OCI-LY1 (cell line): Measurements from ENCODE around the gene ALOX15.
"Not testable (repeated sequence)": the region's sequence is repeated elsewhere in the genome, so short reads cannot be mapped to it uniquely, and the experiment has no call there.

Experiments
- H2AFZ ChIP-seq: fragments of 200-600 bp; sonication (generic), shearing (Covaris generic); 2 replicates; pipeline ENCODE4 v1.6.0; 2014; ENCODE audit warnings: antibody characterized with exemption, mild to moderate bottlenecking, low read length
- H3F3A ChIP-seq: fragments of 200-600 bp; sonication (generic), shearing (Covaris generic); 2 replicates; pipeline ENCODE4 v1.6.0; 2014; ENCODE audit warnings: mild to moderate bottlenecking, antibody characterized with exemption, low read length, moderate library complexity; ENCODE audit not compliant: insufficient read depth
- H3K27ac ChIP-seq: fragments of 200-600 bp; sonication (generic); 2 replicates; pipeline ENCODE4 v1.5.1; 2014; ENCODE audit warnings: low read length, mixed run types, mild to moderate bottlenecking, low read depth; ENCODE audit not compliant: poor library complexity, severe bottlenecking
- H3K27me3 ChIP-seq: fragments of 200-600 bp; sonication (generic); 2 replicates; pipeline ENCODE4 v1.6.0; 2014; ENCODE audit warnings: antibody characterized with exemption, mild to moderate bottlenecking, low read length, moderate library complexity; ENCODE audit not compliant: insufficient read depth
- H3K36me3 ChIP-seq: fragments of 200-600 bp; sonication (generic); 2 replicates; pipeline ENCODE4 v1.6.1; 2014; ENCODE audit warnings: mild to moderate bottlenecking, antibody characterized with exemption, low read length, moderate library complexity, mixed read lengths; ENCODE audit not compliant: insufficient read depth
- H3K4me1 ChIP-seq: fragments of 200-600 bp; sonication (generic); 2 replicates; pipeline ENCODE4 v1.5.1; 2014; ENCODE audit warnings: mild to moderate bottlenecking, low read length, moderate library complexity; ENCODE audit not compliant: insufficient read depth, severe bottlenecking
- H3K4me2 ChIP-seq: fragments of 200-600 bp; sonication (generic), shearing (Covaris generic); 2 replicates; pipeline ENCODE4 v1.6.1; 2014; ENCODE audit warnings: low read length
- H3K4me3 ChIP-seq: fragments of 200-600 bp; sonication (generic); 2 replicates; pipeline ENCODE4 v1.5.1; 2014; ENCODE audit warnings: low read length, low read depth, mild to moderate bottlenecking, mixed read lengths; ENCODE audit not compliant: poor library complexity, severe bottlenecking
- H3K79me2 ChIP-seq: fragments of 200-600 bp; shearing (Covaris generic); 2 replicates; pipeline ENCODE4 v1.6.1; 2016; ENCODE audit warnings: mixed run types, low read length, mixed read lengths; ENCODE audit not compliant: insufficient read depth
- H3K9ac ChIP-seq: fragments of 200-600 bp; sonication (generic), shearing (Covaris generic); 2 replicates; pipeline ENCODE4 v1.6.1; 2014; ENCODE audit warnings: mild to moderate bottlenecking, low read length, mixed read lengths
- H3K9me2 ChIP-seq: fragments of 200-600 bp; sonication (generic), shearing (Covaris generic); 2 replicates; pipeline ENCODE4 v1.6.1; 2014; ENCODE audit warnings: low read depth, mild to moderate bottlenecking, low read length, mixed read lengths
- H3K9me3 ChIP-seq: fragments of 200-600 bp; shearing (Covaris generic); 2 replicates; pipeline ENCODE4 v1.6.1; 2014; ENCODE audit warnings: low read length, mixed read lengths
- H4K20me1 ChIP-seq: fragments of 200-600 bp; sonication (generic), shearing (Covaris generic); 2 replicates; pipeline ENCODE4 v1.6.0; 2016; ENCODE audit warnings: mild to moderate bottlenecking, low read length; ENCODE audit not compliant: insufficient read depth
- EZH2 ChIP-seq: fragments of 200-600 bp; sonication (generic), shearing (Covaris generic); IDR thresholded peaks from 2 replicates; pipeline ENCODE4 v1.8.0; 2017; ENCODE audit warnings: borderline replicate concordance, mixed run types, mild to moderate bottlenecking, antibody characterized with exemption, low read length, moderate library complexity, mixed read lengths
- TF ChIP-seq, protein P1 (sequence below): fragments of 200-600 bp; sonication (generic), shearing (Covaris generic); IDR thresholded peaks from 2 replicates; pipeline ENCODE4 v1.5.1; 2017; ENCODE audit warnings: mild to moderate bottlenecking, antibody characterized with exemption, low read length, moderate library complexity, mixed read lengths

The ALOX15 gene

DNA sequence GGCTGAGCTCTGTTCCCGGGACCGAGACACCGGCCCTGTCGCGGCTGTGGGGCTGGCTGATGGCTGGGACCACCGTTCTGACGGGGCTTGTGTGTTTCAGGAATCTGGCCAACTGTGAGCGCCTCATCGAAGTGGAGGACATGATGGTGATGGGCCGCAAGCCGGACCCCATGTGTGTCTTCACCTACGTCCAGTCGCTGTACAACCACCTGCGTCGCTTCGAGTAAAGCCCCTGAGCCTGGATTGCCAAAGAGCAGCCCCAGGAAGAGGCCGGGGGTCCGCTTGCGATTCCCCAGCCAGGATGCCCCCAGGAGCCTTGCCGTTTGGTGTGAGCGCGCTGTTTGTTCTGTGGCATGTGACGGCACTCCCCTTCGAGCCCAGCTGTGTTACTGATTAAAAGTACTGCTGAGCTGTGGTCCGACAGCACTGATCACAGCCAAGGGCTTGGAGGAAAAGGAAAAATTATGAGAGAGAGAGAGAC is 34.2 kb downstream of the ALOX15 start:
- TF ChIP-seq EZH2: no peak
- TF ChIP-seq, protein P1, sequence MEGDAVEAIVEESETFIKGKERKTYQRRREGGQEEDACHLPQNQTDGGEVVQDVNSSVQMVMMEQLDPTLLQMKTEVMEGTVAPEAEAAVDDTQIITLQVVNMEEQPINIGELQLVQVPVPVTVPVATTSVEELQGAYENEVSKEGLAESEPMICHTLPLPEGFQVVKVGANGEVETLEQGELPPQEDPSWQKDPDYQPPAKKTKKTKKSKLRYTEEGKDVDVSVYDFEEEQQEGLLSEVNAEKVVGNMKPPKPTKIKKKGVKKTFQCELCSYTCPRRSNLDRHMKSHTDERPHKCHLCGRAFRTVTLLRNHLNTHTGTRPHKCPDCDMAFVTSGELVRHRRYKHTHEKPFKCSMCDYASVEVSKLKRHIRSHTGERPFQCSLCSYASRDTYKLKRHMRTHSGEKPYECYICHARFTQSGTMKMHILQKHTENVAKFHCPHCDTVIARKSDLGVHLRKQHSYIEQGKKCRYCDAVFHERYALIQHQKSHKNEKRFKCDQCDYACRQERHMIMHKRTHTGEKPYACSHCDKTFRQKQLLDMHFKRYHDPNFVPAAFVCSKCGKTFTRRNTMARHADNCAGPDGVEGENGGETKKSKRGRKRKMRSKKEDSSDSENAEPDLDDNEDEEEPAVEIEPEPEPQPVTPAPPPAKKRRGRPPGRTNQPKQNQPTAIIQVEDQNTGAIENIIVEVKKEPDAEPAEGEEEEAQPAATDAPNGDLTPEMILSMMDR: no peak
- Histone ChIP-seq H3K36me3 (no peaks in the 10 kb centered on the region), H3K9me3 (no peaks in the 10 kb centered on the region), H3K79me2 (no peaks in the 10 kb centered on the region), H3K4me1 (no peaks in the 10 kb centered on the region), H3K27me3 (peaks cover 11% of the 10 kb centered on the region; the same call in 1 of the 2 replicates), H3K9ac (no peak overlapping the region), H3K27ac (no peak overlapping the region), H4K20me1 (no peaks in the 10 kb centered on the region), H3K4me2 (no peak overlapping the region), H3F3A (no peaks in the 10 kb centered on the region), H3K9me2 (no peaks in the 10 kb centered on the region), H3K4me3 (no peak overlapping the region), H2AFZ (no peak overlapping the region)

DNA sequence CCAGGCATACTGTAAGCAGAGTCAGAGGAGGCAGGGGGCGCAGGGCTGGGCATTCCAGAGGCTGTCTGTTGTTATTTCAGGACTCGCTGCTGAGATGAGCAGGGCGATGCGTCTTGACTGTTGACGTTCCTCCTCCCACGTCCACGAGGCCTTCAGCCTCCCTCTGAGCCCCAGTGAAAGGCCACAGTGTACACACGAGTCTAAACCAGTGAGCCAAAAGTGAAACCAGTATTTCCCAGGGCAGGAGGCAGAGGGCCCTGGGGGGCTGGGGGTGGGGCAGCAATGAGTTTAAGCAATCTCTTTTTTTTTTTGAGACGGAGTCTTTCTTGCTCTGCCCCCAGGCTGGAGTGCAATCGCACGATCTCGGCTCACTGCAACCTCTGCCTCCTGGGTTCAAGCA is 35.7 kb downstream of the ALOX15 start:
- H3K4me3 ChIP-seq: no peak overlapping the region
- H3F3A ChIP-seq: no peaks in the 10 kb centered on the region
- H3K9me2 ChIP-seq: no peaks in the 10 kb centered on the region
- H3K79me2 ChIP-seq: no peaks in the 10 kb centered on the region
- no peaks in the 10 kb centered on the region for H3K4me1 ChIP-seq
- H3K27ac ChIP-seq: no peak overlapping the region
- no peaks in the 10 kb centered on the region for H4K20me1 ChIP-seq
- TF ChIP-seq, protein P1: no peak
- TF ChIP-seq EZH2: no peak
- H3K9me3 ChIP-seq: no peaks in the 10 kb centered on the region
- peaks cover 11% of the 10 kb centered on the region; the same call in 1 of the 2 replicates for H3K27me3 ChIP-seq
- H3K9ac ChIP-seq: no peak overlapping the region
- H2AFZ ChIP-seq: no peak overlapping the region
- no peaks in the 10 kb centered on the region for H3K36me3 ChIP-seq
- no peak overlapping the region for H3K4me2 ChIP-seq

DNA sequence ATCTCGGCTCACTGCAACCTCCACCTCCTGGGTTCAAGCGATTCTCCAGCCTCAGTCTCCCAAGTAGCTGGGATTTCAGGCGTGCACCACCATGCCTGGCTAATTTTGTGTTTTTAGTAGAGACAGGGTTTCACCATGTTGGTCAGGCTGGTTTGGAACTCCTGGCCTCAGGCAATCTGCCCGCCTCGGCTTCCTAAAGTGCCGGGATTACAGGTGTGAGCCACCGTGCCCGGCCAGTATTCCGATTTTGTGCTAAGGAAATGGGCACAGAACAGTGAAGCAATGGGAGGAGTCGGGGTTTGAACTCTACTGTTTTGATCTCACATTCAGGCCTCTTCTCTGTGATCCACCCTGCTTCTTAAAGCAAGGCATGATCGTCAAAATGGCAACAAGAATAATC is 36.7 kb downstream of the ALOX15 start:
- H3F3A ChIP-seq, H3K4me1 ChIP-seq, H3K4me3 ChIP-seq, H3K27ac ChIP-seq, H4K20me1 ChIP-seq, H3K79me2 ChIP-seq, H3K9ac ChIP-seq, H3K27me3 ChIP-seq, H3K4me2 ChIP-seq, H3K9me2 ChIP-seq, H3K9me3 ChIP-seq, H2AFZ ChIP-seq, H3K36me3 ChIP-seq: not testable (repeated sequence)

DNA sequence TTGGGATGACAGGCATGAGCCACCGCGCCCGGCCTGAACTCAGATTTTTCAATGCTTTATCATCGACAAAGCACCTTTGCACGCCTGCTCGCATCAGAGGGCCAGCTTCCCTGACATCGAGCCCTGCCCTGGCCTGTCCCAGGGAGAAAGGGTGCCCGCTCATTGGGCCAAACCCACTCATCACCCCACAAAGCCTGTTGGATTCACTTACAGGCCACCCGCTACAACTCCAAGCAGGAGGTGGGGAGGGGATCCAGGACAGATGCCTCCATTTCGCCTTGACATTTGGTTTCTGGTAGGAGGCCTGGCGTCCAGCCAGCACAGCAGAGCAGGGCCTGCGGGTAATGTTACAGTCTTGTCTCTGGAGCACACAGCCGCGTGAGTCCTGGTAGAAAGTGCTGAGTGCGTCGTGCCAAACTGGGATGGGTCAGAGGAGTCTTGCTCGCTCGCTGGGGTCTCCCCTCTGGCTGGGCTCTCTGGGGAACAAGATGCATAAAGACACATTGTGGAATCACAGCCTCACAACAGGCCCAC is 37.3 kb downstream of the ALOX15 start:
- no peak overlapping the region for H3K4me3 ChIP-seq
- H3K9me2 ChIP-seq: no peaks in the 10 kb centered on the region
- no peaks in the 10 kb centered on the region for H4K20me1 ChIP-seq
- no peaks in the 10 kb centered on the region for H3F3A ChIP-seq
- no peaks in the 10 kb centered on the region for H3K36me3 ChIP-seq
- no peak overlapping the region for H3K27ac ChIP-seq
- no peaks in the 10 kb centered on the region for H3K79me2 ChIP-seq
- H3K4me1 ChIP-seq: no peaks in the 10 kb centered on the region
- H3K4me2 ChIP-seq: no peak overlapping the region
- H3K9ac ChIP-seq: no peak overlapping the region
- no peaks in the 10 kb centered on the region for H3K9me3 ChIP-seq
- no peak overlapping the region for H2AFZ ChIP-seq
- no peak for TF ChIP-seq EZH2
- TF ChIP-seq, protein P1: no peak
- peaks cover 6% of the 10 kb centered on the region; the same call in 1 of the 2 replicates for H3K27me3 ChIP-seq
